HG03520 (cell line): ENCODE measurements around the gene TCN2.
"Not testable (repeated sequence)": the region's sequence is repeated elsewhere in the genome, so short reads cannot be mapped to it uniquely, and the experiment has no call there.

Experiments used
- ATAC-seq: cut with Tn5 transposase; IDR thresholded peaks from one replicate; pipeline ENCODE4 v1.9.1; 2021; ENCODE audit warnings: mild to moderate bottlenecking, moderate library complexity; ENCODE audit not compliant: unreplicated experiment

Gene TCN2

DNA sequence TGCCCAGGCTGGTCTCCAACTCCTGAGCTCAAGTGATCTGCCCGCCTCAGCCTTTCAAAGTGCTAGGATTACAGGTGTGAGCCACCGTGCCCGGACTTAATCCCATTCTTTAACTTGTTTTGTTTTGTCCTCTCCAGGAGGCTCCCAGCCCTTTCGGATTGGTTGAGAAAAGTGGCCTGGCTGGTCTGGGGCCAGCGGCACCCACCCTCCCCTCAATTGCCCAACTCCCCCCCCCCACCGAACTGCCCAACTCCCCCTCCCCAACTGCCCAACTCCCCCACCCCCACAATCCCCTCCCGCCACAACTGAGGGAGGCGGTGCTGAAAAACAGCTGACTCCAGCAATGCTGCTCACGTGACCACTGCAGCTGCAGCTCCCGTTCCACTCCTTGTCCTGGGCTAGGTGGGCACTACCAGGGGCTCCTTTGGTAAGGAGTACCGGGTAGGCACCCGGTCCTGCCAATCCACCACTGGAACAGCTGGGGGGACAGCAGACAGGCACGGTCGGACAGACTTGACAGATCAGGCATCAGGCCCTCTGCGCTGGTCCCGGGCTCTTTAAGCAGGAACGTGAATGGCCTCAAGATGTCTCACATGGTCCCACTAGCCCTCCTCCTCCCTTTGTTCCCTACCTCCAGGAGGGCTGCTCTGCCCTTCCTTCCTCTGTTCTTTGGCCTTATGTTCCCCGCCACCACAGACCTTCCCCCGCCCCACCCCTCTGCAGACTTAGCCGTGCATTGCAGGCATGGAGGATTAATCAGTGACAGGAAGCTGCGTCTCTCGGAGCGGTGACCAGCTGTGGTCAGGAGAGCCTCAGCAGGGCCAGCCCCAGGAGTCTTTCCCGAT is at the start of gene TCN2:
Gene TCN2 (plus strand): TSS at position 720 of the 845 bp plus-strand sequence. CDS start 158 bp downstream, outside the sequence.
- ATAC-seq = no peak

DNA sequence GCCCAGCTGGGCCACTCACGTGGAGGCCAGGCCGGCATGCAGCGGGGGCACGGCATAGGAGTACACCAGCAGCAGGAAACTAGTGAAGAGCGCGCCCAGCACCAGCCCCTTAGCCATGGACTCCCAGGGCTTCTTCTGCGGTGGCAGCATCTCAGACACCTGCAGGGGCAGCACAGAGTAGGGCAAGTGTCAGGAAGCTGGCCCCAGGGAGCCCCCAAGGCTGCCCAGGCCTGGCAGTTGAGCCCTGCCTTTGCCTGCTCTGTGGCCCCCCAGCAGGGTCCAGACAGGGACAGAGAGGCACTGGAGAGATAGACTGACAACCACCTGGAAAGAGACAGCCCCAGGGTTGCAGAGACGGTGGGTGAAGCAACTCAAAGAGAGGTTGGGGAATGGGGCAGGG is 49.7 kb upstream of the TCN2 start:
- ATAC-seq = no peak

DNA sequence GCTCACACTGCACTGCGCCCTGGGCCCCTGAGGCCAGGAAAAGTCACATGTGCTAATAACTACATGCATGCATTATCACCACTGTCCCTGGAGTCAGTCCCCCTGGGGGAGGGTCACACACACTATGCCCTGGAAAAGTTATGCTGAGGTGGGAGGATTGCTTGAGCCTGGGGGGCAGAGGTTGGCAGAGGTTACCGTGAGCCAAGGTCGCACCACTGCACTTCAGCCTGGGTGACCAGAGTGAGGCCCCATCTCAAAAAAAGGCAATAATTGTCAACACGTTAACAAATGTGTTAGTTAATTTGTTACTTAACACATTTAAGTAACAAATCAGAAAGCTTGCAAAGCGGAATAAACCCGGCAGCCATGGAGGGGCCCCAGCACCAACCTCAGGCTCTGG is 47.1 kb upstream of the TCN2 start:
- no peak for ATAC-seq

DNA sequence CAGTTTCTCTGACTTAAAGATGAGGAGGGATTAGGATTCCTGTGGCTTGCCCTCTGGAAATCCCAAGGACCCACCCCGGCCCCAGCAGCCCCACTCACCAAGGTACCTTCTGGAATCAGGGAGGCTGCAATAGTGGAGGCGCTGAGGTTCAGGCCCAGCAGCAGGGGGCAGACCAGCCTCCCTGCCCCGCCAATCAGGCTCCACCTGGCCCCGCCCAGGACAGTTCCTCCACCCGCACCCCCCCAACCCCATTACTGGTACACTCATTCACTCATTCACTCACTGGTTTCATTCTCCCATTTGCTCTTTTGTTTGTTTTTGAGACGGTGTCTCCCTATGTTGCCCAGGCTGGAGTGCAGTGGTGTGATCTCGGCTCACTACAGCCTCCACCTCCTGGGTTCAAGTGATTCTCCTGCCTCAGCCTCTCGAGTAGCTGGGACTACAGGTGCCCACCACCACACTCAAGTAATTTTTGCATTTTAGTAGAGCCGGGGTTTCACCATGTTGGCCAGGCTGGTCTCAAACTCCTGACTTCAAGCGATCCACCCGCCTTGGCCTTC is 46.3 kb upstream of the TCN2 start:
- ATAC-seq = not testable (repeated sequence)

DNA sequence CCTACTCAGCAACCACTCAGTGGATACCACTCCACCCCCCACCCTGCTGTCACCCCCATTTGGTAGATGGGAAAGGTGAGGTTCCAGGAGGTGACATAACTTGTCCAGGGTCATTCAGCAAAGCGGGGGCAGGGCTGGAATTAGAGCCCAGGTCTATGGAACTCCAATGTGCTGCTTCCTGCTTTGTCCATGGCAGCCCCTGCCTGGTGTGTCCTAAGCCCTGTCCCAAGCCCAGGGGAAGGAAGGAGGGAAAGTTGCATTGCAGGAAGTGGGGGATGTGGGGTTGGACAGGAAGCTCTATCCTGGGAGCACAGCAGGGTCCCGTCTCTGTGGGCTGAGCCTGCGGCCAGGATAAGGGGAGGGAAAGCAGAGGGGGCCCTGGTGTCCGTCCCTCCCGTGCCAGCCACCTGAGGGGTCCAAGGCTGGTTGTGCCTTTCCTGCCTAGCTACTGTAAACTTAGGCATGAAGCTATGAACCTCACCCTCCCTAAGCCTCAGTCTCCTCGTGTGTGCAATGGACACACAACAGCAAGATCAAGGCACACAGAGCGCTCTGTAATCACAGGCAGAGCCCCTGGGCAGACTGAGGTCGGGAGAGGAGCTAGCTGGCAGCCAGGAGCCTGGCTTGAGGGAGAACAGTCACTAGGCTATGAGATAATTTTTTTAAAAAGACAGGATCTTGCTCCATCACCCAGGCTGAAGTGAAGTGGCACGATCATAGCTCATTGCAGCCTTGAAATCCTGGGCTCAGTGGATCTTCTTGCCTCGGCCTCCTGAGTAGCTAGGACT is 45.4 kb upstream of the TCN2 start:
- no peak for ATAC-seq

DNA sequence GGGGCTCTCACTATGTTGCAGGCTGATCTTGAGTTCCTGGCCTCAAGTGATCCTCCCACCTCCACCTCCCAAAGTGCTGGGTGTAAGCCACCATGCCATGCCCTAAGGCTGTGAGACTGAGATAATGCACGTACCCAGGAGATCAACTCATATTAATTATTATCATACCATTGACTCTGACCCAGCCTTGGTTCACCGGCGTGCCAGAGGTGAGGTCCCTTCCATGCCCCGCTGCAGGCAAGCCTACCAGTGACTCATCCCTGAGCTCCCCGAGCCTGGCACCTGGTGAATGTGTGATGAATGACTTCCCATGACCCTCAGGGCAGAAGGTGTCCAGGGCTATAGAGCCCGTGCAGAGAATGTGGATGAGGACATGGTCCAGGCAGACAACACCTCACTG is 44.6 kb upstream of the TCN2 start:
- ATAC-seq = no peak

DNA sequence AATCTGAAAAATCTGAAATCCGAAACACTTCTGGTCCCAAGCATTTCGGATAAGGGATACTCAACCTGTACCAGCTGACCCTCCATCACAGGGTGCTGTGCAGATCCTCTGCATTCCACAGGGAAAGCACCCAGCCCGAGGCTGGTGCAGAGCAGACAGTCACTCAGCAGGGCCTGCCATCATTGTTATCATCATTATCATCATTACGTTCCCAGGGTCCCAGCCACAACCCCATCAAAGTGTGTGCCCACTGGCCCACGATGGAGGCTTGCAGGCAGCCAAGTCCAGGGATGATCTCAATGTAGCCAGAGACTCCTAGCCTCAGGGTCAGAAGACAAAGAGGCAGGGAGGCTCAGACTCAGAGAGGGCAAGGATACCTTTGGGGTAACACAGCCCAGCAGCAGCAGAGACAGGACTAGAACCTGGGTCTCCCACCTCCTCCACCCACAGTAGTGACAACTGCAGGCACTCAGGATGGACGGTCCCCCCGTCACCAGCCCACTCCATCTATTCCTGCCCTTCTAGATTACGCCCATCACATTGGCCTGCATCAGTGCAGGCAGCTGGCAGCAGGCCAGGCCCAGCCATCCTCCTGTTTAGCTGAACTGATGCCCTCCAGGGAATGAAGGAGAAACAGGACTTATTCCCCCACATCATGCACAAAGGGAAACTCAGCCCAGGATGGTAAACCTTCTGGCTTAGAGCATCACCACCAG is 42.8 kb upstream of the TCN2 start:
- ATAC-seq = no peak

DNA sequence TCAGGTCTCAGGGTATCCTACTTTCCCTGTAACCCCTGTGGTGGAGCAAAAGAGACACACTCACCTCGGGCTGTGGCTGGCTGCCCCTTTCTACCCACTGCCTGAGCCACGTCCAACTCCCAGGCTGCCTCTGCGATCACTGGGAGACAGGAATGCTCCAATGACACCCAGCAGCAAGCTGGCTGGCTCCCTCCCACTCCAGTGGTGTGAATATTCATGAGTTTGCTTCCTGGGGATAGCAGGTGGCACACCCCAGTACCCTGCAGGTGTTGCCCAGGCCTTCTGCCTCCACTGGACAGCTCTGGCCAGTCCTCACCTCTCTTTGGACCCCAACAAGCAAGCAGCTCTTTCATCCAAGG is 42.2 kb upstream of the TCN2 start:
- ATAC-seq = no peak

DNA sequence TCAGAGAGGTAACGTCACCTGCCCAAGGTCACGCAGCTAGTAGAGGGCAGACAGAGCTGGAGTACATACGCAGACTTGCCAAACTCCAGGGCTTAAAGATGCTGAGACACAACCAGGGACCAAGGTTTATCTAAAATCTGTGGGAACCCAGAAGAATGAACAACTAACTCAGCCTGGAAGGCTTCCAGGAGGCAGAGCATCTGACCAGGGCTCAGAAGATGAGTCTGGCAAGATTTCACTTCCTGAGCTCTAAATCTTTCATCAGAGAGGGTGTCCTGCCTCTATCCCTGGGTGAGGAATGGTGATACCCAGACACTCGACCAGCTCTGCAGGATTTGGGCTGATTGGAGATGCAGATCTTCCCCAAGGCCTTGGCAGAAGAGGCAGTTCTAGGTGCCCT is 41.6 kb upstream of the TCN2 start:
- ATAC-seq = no peak

DNA sequence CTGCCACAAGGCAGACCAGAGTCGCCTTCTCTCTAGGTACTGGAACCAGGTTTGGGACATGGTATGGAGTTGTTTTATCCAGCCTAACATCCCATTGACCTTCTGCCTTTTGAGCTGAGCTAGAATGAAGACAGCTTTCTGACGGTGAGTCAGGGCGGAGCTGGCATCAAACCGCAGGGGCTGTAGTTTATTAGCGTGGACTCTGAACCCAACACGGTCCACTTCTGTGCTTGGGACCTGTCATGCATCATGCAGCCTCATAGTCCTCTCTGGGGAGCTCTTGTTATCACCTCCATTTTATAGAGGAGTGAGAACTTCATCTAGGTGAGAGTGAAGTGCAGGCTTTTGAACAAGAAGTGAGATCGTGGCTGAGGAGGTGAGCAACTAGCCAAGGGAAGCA is 40.8 kb upstream of the TCN2 start:
- ATAC-seq = no peak

DNA sequence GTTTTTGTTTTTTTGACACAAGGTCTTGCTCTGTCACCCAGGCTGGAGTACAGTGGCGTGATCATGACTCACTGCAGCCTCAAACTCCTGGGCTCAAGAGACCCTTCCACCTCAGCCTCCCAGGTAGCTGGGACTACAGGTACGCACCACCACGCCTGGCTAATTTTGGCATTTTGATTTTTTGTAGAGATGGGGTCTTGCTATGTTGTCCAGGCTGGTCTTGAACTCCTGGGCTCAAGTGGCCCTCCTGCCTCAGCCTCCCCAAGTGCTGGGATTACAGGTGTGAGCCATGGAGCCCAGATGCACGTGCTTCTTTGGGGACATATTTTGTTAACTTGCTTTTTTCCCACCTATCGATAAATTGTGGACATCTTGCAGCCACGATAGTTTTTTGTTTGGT is 39.7 kb upstream of the TCN2 start:
- ATAC-seq = not testable (repeated sequence)

DNA sequence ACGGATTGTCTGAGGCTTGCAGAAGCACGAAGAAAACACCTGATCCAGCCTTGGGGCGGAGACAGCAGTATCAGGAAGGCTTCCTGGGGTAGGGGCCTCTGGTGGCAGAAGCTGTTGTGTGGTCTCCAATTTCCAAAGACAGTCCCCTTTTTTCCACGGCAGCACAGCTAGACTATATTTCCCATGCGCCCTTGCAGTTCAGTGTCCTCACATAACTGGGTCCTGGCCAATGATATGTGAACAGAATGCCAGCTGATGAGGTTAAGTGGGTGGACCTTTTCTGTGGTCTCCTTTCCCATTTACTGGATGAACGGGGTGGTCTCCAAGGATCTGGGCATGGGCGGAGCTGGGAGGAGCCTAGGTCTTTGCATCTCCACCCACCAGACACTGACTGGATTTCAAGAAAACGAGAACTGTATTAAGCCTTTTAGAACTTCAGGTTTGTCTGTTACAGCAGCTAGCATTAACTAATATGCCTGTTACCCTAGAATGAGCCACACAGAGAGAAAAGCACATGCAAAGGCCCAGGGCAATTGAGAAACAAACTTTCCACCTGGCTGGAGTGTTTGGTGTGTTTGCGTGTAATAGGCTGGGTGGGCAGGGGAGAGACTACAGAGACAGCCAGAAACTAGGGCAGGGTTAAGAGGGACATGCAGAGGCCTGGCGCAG is 38.7 kb upstream of the TCN2 start:
- no peak for ATAC-seq

DNA sequence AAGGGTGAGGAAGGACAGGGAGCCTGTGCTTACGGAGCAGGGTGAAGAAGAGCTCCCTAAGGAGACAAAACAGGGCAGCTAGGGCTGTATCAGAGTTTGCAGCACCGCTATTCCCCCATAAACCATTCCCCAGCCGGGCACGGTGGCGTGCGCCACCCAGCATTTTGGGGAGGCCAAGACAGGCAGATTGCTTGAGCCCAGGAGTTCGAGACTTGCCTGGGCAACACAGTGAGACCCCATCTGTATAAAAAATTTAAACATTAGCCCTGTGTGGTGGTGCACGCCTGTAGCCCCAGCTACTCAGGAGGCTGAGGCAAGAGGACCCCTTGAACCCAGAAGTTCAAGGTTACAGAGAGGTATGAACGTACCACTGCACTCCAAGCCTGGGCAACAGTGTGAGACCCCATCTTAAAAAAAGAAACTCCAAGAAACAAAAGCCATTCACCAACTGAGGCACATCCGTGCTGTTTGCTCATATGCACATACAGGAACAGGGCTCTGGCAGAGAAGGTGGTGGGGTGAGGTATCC is 37.2 kb upstream of the TCN2 start:
- no peak for ATAC-seq

DNA sequence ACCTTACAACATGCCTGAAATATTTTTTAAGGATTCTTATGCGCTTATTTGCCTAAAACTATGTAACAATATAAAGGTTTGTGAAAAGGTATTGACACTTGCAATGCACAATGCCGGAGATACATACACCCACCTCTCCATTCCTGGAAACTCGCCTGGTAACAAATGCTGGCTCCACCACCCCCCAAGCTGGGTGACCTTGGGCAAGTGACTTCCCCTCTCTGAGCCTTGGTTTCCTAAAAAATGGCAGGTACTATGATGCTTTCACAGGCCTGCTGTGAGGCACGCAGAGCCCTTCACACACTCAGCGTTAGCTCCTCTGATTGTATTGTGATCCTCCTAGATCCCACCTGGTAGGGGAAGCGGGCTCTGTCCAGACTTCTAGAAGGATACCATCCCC is 34.8 kb upstream of the TCN2 start:
- no peak for ATAC-seq

DNA sequence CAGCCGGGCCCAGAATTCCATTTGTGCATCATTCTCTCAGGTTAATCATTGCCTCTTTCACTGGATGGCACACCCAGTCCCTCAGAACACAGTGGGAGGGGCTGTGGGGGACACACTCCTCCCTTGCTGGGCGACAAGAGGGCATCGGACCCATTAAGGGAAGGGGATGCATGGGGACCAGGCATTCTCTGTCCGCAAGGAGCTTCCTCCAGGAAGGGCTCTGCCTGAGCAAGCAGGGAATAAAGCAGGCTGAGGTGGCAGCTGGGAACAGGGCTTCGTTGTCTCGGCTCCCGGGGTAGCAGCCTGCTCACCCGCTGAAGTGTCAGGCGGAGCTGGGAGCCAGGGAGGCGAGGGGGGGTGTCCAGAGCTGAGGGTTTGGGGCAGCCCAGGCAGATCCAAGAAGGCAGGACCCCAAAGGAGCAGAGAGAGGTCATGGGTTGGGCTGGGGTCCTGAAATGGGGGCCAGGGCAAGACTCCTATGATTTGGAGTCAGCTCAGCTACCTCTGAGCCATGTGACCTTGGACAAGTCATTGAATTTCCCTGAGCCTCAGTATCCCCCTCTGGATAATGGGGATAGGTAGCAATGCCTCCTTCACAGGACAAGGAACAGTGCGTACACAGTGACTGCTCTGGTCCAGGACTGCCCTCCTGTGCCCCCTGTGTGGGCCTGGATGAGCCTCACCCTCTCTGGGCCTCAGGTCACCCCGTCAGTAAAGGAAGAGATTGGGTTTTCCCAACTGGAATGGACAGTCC is 34.0 kb upstream of the TCN2 start:
- no peak for ATAC-seq

DNA sequence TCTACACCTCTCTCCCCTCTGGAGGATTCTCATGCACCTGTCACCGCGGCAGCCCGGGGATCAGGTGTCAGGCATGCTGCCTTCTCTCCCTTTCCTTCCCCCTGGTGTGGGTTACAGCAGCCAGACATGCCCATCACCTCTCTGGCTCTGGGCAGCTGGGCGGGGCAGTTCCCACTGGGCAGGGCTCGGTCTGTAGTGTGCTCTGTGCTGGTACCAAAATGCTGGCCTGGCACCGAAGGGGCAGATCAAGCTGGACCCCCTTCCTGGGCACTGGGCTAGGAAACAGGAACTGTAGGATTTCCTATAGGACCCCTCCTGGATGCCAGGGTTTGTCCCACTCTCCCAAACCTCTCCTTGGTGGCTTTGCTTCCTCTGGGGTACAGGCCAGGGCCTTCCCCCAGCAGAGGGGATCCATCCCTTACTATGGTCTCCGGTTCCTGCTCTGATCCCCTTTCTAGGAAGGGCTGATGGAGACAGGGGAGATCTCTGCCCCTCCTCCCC is 33.3 kb upstream of the TCN2 start:
- ATAC-seq = no peak

DNA sequence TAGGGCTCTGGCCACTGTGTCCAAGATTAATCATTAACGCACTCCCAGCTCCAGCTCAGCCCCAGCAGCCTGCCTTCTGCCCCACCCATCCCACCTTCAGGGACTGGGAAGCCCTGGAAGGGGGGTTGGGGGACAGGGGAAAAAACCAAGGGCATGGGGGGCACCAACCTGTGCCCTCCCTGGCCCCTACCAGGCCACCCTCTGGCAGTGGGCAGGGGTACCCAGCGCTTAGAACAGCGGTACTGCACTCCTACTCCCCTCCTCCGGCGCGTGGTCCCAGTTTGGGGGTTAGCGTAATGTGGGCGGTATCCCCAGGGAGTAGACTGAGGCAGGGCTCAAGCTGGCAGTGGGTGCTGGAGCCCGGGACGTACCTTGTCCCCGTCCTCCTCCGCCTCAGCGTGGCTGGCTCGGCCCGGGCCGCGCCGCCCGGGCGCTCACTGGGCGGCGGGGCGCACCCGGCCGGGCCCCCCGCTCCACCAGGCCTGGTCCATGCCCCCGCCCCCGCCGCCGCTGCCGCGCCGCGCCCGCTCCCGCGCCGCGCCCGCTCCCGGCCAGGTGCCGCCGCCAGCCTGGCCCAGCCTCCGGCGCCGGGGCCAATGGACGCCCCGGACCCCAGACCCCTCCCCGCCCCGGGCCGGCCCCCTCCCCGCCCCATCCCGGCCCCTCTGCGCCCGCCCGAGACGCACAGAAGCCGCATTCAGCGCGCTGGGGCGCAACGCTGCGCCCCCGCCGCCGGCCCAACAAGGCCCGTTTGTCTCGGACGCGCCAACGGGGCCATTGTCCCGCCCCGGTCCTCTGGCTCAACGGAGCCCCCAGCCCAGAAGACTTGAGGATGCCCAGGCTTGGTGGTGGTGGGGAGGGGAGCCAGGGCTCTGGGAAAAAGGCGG is 32.6 kb upstream of the TCN2 start, which contains the start of gene GAL3ST1:
Gene GAL3ST1 (minus strand): TSS at position 571 of the 887 bp plus-strand sequence. CDS start 17,273 bp downstream, outside the sequence.
- no peak for ATAC-seq

DNA sequence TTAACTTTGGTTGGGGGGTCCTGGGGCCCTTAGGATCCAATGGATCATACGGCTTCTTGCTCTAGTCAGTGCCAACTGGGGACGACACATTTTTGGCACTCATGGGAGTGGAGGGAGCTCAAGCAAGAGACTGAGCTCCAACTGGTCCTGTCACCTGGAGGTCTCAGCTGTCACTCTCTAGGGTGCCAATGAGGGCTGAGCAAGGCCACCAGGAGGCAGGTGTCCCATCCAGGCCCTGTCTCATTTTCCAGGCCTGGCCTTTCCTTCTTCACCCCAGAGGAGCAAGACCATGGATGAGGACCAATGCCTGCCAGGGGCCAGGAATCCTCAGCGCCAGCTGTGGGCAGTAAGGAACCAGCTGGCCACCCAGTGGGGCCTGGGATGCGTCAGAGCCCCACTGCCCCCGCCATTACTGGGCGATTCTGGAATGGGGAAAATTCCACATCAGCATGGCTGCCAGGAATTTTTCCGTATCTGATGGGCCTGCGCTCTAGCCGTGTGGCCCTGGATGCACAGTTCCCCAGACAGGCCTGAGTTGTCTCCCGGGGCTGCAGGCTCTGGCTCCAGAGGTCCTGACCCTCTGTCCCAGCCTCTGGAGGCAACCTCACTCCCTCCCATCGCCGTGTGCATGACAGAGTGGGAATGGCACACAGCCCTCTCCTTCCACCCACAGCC is 31.8 kb upstream of the TCN2 start:
- ATAC-seq = no peak
